OCI-LY1 (cell line): ENCODE results near the gene CCDC141.

Experiments
- H2AFZ ChIP-seq: fragments of 200-600 bp; sonication (generic), shearing (Covaris generic); 2 replicates; pipeline ENCODE4 v1.6.0; 2014; ENCODE audit warnings: antibody characterized with exemption, mild to moderate bottlenecking, low read length
- H3F3A ChIP-seq: fragments of 200-600 bp; sonication (generic), shearing (Covaris generic); 2 replicates; pipeline ENCODE4 v1.6.0; 2014; ENCODE audit warnings: mild to moderate bottlenecking, antibody characterized with exemption, low read length, moderate library complexity; ENCODE audit not compliant: insufficient read depth
- H3K27ac ChIP-seq: fragments of 200-600 bp; sonication (generic); 2 replicates; pipeline ENCODE4 v1.5.1; 2014; ENCODE audit warnings: low read length, mixed run types, mild to moderate bottlenecking, low read depth; ENCODE audit not compliant: poor library complexity, severe bottlenecking
- H3K27me3 ChIP-seq: fragments of 200-600 bp; sonication (generic); 2 replicates; pipeline ENCODE4 v1.6.0; 2014; ENCODE audit warnings: antibody characterized with exemption, mild to moderate bottlenecking, low read length, moderate library complexity; ENCODE audit not compliant: insufficient read depth
- H3K36me3 ChIP-seq: fragments of 200-600 bp; sonication (generic); 2 replicates; pipeline ENCODE4 v1.6.1; 2014; ENCODE audit warnings: mild to moderate bottlenecking, antibody characterized with exemption, low read length, moderate library complexity, mixed read lengths; ENCODE audit not compliant: insufficient read depth
- H3K4me1 ChIP-seq: fragments of 200-600 bp; sonication (generic); 2 replicates; pipeline ENCODE4 v1.5.1; 2014; ENCODE audit warnings: mild to moderate bottlenecking, low read length, moderate library complexity; ENCODE audit not compliant: insufficient read depth, severe bottlenecking
- H3K4me2 ChIP-seq: fragments of 200-600 bp; sonication (generic), shearing (Covaris generic); 2 replicates; pipeline ENCODE4 v1.6.1; 2014; ENCODE audit warnings: low read length
- H3K4me3 ChIP-seq: fragments of 200-600 bp; sonication (generic); 2 replicates; pipeline ENCODE4 v1.5.1; 2014; ENCODE audit warnings: low read length, low read depth, mild to moderate bottlenecking, mixed read lengths; ENCODE audit not compliant: poor library complexity, severe bottlenecking
- H3K79me2 ChIP-seq: fragments of 200-600 bp; shearing (Covaris generic); 2 replicates; pipeline ENCODE4 v1.6.1; 2016; ENCODE audit warnings: mixed run types, low read length, mixed read lengths; ENCODE audit not compliant: insufficient read depth
- H3K9ac ChIP-seq: fragments of 200-600 bp; sonication (generic), shearing (Covaris generic); 2 replicates; pipeline ENCODE4 v1.6.1; 2014; ENCODE audit warnings: mild to moderate bottlenecking, low read length, mixed read lengths
- H3K9me2 ChIP-seq: fragments of 200-600 bp; sonication (generic), shearing (Covaris generic); 2 replicates; pipeline ENCODE4 v1.6.1; 2014; ENCODE audit warnings: low read depth, mild to moderate bottlenecking, low read length, mixed read lengths
- H3K9me3 ChIP-seq: fragments of 200-600 bp; shearing (Covaris generic); 2 replicates; pipeline ENCODE4 v1.6.1; 2014; ENCODE audit warnings: low read length, mixed read lengths
- H4K20me1 ChIP-seq: fragments of 200-600 bp; sonication (generic), shearing (Covaris generic); 2 replicates; pipeline ENCODE4 v1.6.0; 2016; ENCODE audit warnings: mild to moderate bottlenecking, low read length; ENCODE audit not compliant: insufficient read depth
- CTCF ChIP-seq: fragments of 200-600 bp; sonication (generic), shearing (Covaris generic); IDR thresholded peaks from 2 replicates; pipeline ENCODE4 v1.5.1; 2017; ENCODE audit warnings: mild to moderate bottlenecking, antibody characterized with exemption, low read length, moderate library complexity, mixed read lengths
- EZH2 ChIP-seq: fragments of 200-600 bp; sonication (generic), shearing (Covaris generic); IDR thresholded peaks from 2 replicates; pipeline ENCODE4 v1.8.0; 2017; ENCODE audit warnings: borderline replicate concordance, mixed run types, mild to moderate bottlenecking, antibody characterized with exemption, low read length, moderate library complexity, mixed read lengths

CCDC141 gene

DNA sequence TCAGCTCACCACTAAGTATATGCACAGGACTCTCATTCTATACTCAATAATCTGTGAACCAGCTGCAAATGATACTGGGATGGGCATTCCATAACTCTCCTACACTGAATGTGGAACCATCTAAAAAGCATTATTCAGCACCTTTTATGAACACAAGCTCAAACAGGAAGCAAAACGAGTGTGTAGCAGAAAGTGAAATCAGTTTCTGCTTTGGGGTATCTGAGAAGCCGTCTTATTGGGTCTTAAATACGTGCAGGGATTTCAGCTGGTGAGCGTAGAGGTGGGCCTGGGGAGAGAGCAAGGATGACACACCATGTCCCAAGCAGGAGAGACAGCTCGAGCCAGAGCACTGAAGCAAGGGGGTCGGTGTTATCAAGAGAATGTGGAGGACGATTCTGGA lies 122.8 kb downstream of the CCDC141 start:
- no peaks in the 10 kb centered on the region for H3K36me3 ChIP-seq
- H3K9ac ChIP-seq, result peak overlapping the region; percentile 14; the same call in 1 of the 2 replicates
- H3K4me3 ChIP-seq, result peak overlapping the region; percentile 41
- no peaks in the 10 kb centered on the region for H3K9me2 ChIP-seq
- H3K4me1 ChIP-seq, result peaks cover 19% of the 10 kb centered on the region
- peak overlapping the region; percentile 62 for H3K4me2 ChIP-seq
- no peak overlapping the region for H3K27ac ChIP-seq
- H2AFZ ChIP-seq, result 0 out of 2 replicates have a peak overlapping the region, but pooled peaks have one; percentile 40
- no peaks in the 10 kb centered on the region for H3K9me3 ChIP-seq
- no peaks in the 10 kb centered on the region for H3K27me3 ChIP-seq
- H3F3A ChIP-seq, result no peaks in the 10 kb centered on the region
- no peaks in the 10 kb centered on the region for H4K20me1 ChIP-seq
- TF ChIP-seq EZH2 (no peak), CTCF (no peak)
- H3K79me2 ChIP-seq, result no peaks in the 10 kb centered on the region

DNA sequence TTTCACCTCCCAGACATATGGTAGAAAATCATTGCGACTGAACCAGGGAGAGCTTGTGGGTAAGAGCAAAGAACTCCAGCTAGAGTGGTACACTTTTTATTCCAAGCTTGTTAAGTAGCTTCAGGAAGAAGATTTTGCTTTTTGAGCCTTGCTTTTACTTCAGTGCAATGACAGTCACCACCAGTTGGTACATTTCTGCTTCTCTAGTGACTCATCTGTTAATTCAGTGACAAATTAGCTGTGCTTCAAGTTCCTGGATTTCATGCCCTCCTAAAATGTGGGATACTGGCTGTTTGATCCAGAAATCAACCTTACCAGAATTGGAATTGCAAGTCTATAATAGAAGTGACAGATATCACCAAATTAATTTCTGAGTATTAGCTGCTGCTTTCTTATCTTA lies 125.1 kb downstream of the CCDC141 start:
- Histone ChIP-seq H3K36me3 (no peaks in the 10 kb centered on the region), H3K9ac (no peak overlapping the region), H3K4me1 (peaks cover 24% of the 10 kb centered on the region), H3K4me2 (no peak overlapping the region), H4K20me1 (no peaks in the 10 kb centered on the region), H3F3A (no peaks in the 10 kb centered on the region; the same call in 1 of the 2 replicates), H2AFZ (no peak overlapping the region), H3K27ac (no peak overlapping the region), H3K9me2 (no peaks in the 10 kb centered on the region), H3K79me2 (no peaks in the 10 kb centered on the region), H3K9me3 (no peaks in the 10 kb centered on the region), H3K27me3 (no peaks in the 10 kb centered on the region), H3K4me3 (no peak overlapping the region)
- no peak for TF ChIP-seq EZH2
- TF ChIP-seq CTCF, result no peak

- no peak overlapping the region for H3K4me3 ChIP-seq
- peaks cover 29% of the 10 kb centered on the region for H3K4me1 ChIP-seq
- H3K36me3 ChIP-seq, result no peaks in the 10 kb centered on the region
- no peaks in the 10 kb centered on the region; the same call in 1 of the 2 replicates for H3F3A ChIP-seq
- no peak overlapping the region for H3K4me2 ChIP-seq
- no peak for TF ChIP-seq EZH2
- TF ChIP-seq CTCF, result no peak
- no peaks in the 10 kb centered on the region for H3K27me3 ChIP-seq
- no peak overlapping the region for H3K27ac ChIP-seq
- H3K79me2 ChIP-seq, result no peaks in the 10 kb centered on the region
- H2AFZ ChIP-seq, result no peak overlapping the region
- H4K20me1 ChIP-seq, result no peaks in the 10 kb centered on the region
- no peaks in the 10 kb centered on the region for H3K9me3 ChIP-seq
- H3K9me2 ChIP-seq, result no peaks in the 10 kb centered on the region
- no peak overlapping the region for H3K9ac ChIP-seq
These were observed 126.4 kb downstream of the CCDC141 start for GRCh38 chr2:178923546-178923945.
